HCT116 (cell line): ENCODE results near the gene KIF25. TPM values are rescaled to one million over a fixed set of nuclear protein-coding genes. Genes with fewer than 3 reads are reported as not detected.

Experiments
- ATAC-seq: fragments of 200-7000 bp; cut with Tn5 transposase; 2 replicates; pipeline ENCODE4 v1.9.1; 2020; ENCODE audit warnings: mild to moderate bottlenecking, moderate library complexity
- BruUV-seq: library from RNA; stranded (reverse); fragments of 400-500 nt; replicated peaks from 2 replicates; lab custom pipeline; 2021; lab: Mats Ljungman, UMichigan
- CTCF ChIA-PET: fragments of 300-600 bp; sonication (Branson Sonifier 250); formaldehyde crosslinking; loops from one replicate; lab custom pipeline; 2021; ENCODE audit warnings: antibody characterized with exemption; lab: Charles Lee
- POLR2A ChIA-PET: fragments of 300-600, 350-600 bp; sonication (Branson Sonifier 250); formaldehyde crosslinking; loops from one replicate; lab custom pipeline; 2021; ENCODE audit warnings: antibody characterized with exemption; lab: Charles Lee
- RAD21 ChIA-PET, 2 experiments: fragments of 300-600 bp; sonication (Branson Sonifier 250); formaldehyde crosslinking; loops; one replicate each; lab custom pipeline; 2023; ENCODE audit warnings: low total read pairs in 2 of 2; ENCODE audit not compliant: uncharacterized antibody in 2 of 2, unreplicated experiment in 2 of 2, low non-redundant PET in 1 of 2; lab: Charles Lee
- DNase-seq: peaks from one replicate; pipeline ENCODE4 v3.0.0-alpha.2; 2010; ENCODE audit warnings: low read depth, low spot score
- H2AFZ ChIP-seq: fragments of 200-600 bp; shearing (Covaris generic), sonication (generic); 2 replicates; pipeline ENCODE4 v1.6.1; 2017; ENCODE audit warnings: low read depth, mixed run types, mixed read lengths, antibody characterized with exemption, low read length; ENCODE audit not compliant: poor library complexity, severe bottlenecking
- H3K27ac ChIP-seq: 2 replicates; pipeline ENCODE4 v1.5.1; 2012; ENCODE audit warnings: low read depth, low read length
- H3K27me3 ChIP-seq: fragments of 200-600 bp; sonication (generic); 2 replicates; pipeline ENCODE4 v1.6.1; 2016; ENCODE audit warnings: mixed run types, low read length, mixed read lengths; ENCODE audit not compliant: insufficient read depth
- H3K36me3 ChIP-seq, 2 experiments: fragments of 200-500 bp in 1 of 2; fragments of 200-600 bp in 1 of 2; sonication (Bioruptor generic) in 1 of 2; sonication (generic) in 1 of 2; 2 replicates each; pipeline versions ENCODE4 v1.5.1 to v1.6.1; 2014 to 2016; ENCODE audit warnings: low read length in 2 of 2, inconsistent platforms in 1 of 2, mixed read lengths in 1 of 2, mixed run types in 1 of 2; ENCODE audit not compliant: insufficient read depth in 2 of 2, control insufficient read depth in 1 of 2
- H3K4me1 ChIP-seq, 2 experiments: fragments of 200-600 bp in 1 of 2; sonication (generic) in 1 of 2; 2 replicates each; pipeline versions ENCODE4 v1.5.1 to v1.6.1; 2012 to 2017; ENCODE audit warnings: low read length in 2 of 2, inconsistent platforms in 1 of 2, mild to moderate bottlenecking in 1 of 2, mixed read lengths in 1 of 2, mixed run types in 1 of 2, moderate library complexity in 1 of 2; ENCODE audit not compliant: insufficient read depth in 2 of 2, control insufficient read depth in 1 of 2
- H3K4me2 ChIP-seq: fragments of 200-600 bp; sonication (generic); 2 replicates; pipeline ENCODE4 v1.6.1; 2017; ENCODE audit warnings: mixed run types, low read length, mixed read lengths
- H3K4me3 ChIP-seq, 2 experiments: fragments of 200-600 bp in 1 of 2; sonication (generic) in 1 of 2; replicated peaks in 1 of 2; 2 replicates each; pipeline ENCODE4 v1.5.1; 2011 to 2016; ENCODE audit warnings: low read length in 2 of 2, control low read depth in 1 of 2, low read depth in 1 of 2, mild to moderate bottlenecking in 1 of 2, mixed read lengths in 1 of 2, mixed run types in 1 of 2
- H3K79me2 ChIP-seq: fragments of 200-600 bp; sonication (generic); 2 replicates; pipeline ENCODE4 v1.6.1; 2017; ENCODE audit warnings: mild to moderate bottlenecking, mixed run types, low read length, moderate library complexity, mixed read lengths; ENCODE audit not compliant: insufficient read depth
- H3K9ac ChIP-seq: fragments of 200-600 bp; sonication (generic); 2 replicates; pipeline ENCODE4 v1.6.1; 2016; ENCODE audit warnings: low read length, mixed read lengths
- H3K9me2 ChIP-seq: fragments of 200-600 bp; sonication (generic), shearing (Covaris generic); 2 replicates; pipeline ENCODE4 v1.6.1; 2017; ENCODE audit warnings: mixed run types, mild to moderate bottlenecking, moderate library complexity; ENCODE audit not compliant: insufficient read depth
- H3K9me3 ChIP-seq, 2 experiments: fragments of 200-500 bp in 1 of 2; fragments of 200-600 bp in 1 of 2; sonication (Bioruptor generic) in 1 of 2; sonication (generic) in 1 of 2; 2 replicates each; pipeline ENCODE4 v1.6.1; 2014 to 2017; ENCODE audit warnings: low read length in 2 of 2, mixed read lengths in 2 of 2, inconsistent platforms in 1 of 2, low read depth in 1 of 2, mild to moderate bottlenecking in 1 of 2, mixed run types in 1 of 2, moderate library complexity in 1 of 2; ENCODE audit not compliant: control insufficient read depth in 1 of 2, insufficient read depth in 1 of 2
- H4K20me1 ChIP-seq: fragments of 200-600 bp; sonication (generic), shearing (Covaris generic); 2 replicates; pipeline ENCODE4 v1.6.1; 2017; ENCODE audit warnings: mixed run types, mild to moderate bottlenecking, moderate library complexity; ENCODE audit not compliant: insufficient read depth
- CBX3 ChIP-seq: IDR thresholded peaks from 2 replicates; pipeline ENCODE4 v1.6.1; 2012; ENCODE audit warnings: low read depth
- ELF1 ChIP-seq: IDR thresholded peaks from 2 replicates; pipeline ENCODE4 v1.6.1; 2012; ENCODE audit warnings: low read depth, borderline replicate concordance
- EZH2 ChIP-seq: fragments of 200-600 bp; sonication (generic); IDR thresholded peaks from 2 replicates; pipeline ENCODE4 v1.6.1; 2017; ENCODE audit warnings: antibody characterized with exemption, mixed run types
- EZH2phosphoT487 ChIP-seq: fragments of 200-600 bp; IDR thresholded peaks from 2 replicates; pipeline ENCODE4 v1.6.1; 2018; ENCODE audit warnings: antibody characterized with exemption, borderline replicate concordance
- FOSL1 ChIP-seq: IDR thresholded peaks from 2 replicates; pipeline ENCODE4 v1.6.1; 2012; ENCODE audit warnings: low read depth
- JUND ChIP-seq: IDR thresholded peaks from 2 replicates; pipeline ENCODE4 v1.6.1; 2012
- POLR2A ChIP-seq: IDR thresholded peaks from 2 replicates; pipeline ENCODE4 v1.7.0; 2011; ENCODE audit warnings: borderline replicate concordance; ENCODE audit not compliant: insufficient read depth, insufficient read length; ENCODE audit errors: extremely low read depth
- RAD21 ChIP-seq: IDR thresholded peaks from 2 replicates; pipeline ENCODE4 v1.6.1; 2012; ENCODE audit warnings: low read depth, mild to moderate bottlenecking
- SIN3A ChIP-seq: IDR thresholded peaks from 2 replicates; pipeline ENCODE4 v1.6.1; 2012; ENCODE audit warnings: low read depth
- SP1 ChIP-seq: IDR thresholded peaks from 2 replicates; pipeline ENCODE4 v1.6.1; 2012; ENCODE audit warnings: low read depth
- TCF7L2 ChIP-seq: IDR thresholded peaks from 2 replicates; pipeline ENCODE4 v1.7.0; 2011; ENCODE audit warnings: borderline replicate concordance, inconsistent platforms; ENCODE audit not compliant: insufficient read depth, insufficient read length; ENCODE audit errors: extremely low read depth
- YY1 ChIP-seq: IDR thresholded peaks from 2 replicates; pipeline ENCODE4 v1.6.1; 2011; ENCODE audit warnings: low read length, low read depth, moderate library complexity, mild to moderate bottlenecking; ENCODE audit not compliant: insufficient replicate concordance; ENCODE audit errors: extremely low read depth
- ZNF274 ChIP-seq: fragments of 200-500 bp; sonication (Bioruptor generic); IDR thresholded peaks from 2 replicates; pipeline ENCODE4 v1.6.1; 2014; ENCODE audit warnings: mild to moderate bottlenecking, low read depth, low read length, inconsistent platforms
- intact Hi-C: fragments of 100-400 bp; cut with micrococcal nuclease; formaldehyde crosslinking; loops from 2 replicates; pipeline ENCODE4 v1.10.0; 2022
- total RNA-seq: library from RNA; stranded (reverse); gene quantifications from one replicate; pipeline ENCODE4 v1.2.1, GENCODE V29; 2021; ENCODE audit not compliant: unreplicated experiment
- TF ChIP-seq, protein P1 (sequence below), 3 experiments: fragments of 200-600 bp in 1 of 3; sonication (generic) in 1 of 3; IDR thresholded peaks in 2 of 3; conservative IDR thresholded peaks in 1 of 3; 2 replicates each; pipeline ENCODE4 v1.5.1; 2012 to 2017; ENCODE audit warnings: low read depth in 2 of 3, low read length in 2 of 3, antibody characterized with exemption in 1 of 3, borderline replicate concordance in 1 of 3, control low read depth in 1 of 3, mild to moderate bottlenecking in 1 of 3, mixed read lengths in 1 of 3, mixed run types in 1 of 3, moderate library complexity in 1 of 3; ENCODE audit not compliant: insufficient read depth in 1 of 3

The KIF25 gene
- total RNA-seq, 1 experiment from 2014 or later = not detected

DNA sequence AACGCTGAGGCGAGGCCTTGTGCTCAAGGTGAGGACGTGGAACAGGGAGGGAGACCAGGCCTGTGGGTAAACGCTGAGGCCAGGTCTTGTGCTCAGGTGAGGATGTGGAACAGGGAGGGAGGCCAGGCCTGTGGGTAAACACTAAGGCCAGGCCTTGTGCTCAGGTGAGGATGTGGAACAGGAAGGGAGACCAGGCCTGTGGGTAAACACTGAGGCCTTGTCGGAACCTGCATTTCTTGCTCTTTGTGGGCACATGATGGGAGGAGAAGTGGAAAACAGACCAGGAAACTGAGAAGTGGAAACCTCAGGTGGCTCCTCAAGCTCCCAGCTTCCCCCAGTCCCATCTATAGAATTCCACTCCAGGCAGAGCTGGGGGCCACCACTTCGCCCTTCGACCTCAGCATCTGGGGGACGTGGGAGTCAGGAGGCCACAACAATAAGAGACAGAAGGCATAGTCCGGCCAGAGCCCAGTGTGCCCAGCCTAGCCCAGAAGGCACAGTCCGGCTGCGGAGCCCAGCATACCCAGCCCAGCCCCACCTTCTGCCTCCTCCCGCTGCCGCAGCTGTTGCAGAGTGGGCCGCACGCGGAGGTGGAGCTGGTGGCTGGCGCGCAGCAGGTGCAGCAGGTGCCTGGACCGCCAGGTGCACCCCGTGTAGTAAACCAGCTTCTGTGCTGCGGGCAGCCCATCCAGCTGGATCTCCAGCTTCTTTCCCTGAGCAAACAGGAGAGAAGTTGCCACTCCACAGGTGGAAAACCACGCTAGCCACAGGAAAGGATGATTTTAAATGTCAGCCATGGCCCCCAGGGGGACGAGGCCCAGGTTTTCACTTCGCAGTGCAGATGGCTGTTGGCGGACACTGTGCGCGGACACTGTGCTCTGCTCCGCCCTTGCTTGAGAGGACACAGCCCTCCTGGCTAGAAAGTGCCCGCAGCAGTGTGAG is 64.1 kb downstream of the KIF25 start:
- TF ChIP-seq POLR2A (no peak), CBX3 (no peak), FOSL1 (no peak), ZNF274 (no peak), EZH2phosphoT487 (no peak), YY1 (no peak), TCF7L2 (no peak), SP1 (no peak), JUND (no peak), EZH2 (no peak), RAD21 (no peak), SIN3A (no peak), ELF1 (no peak)
- TF ChIP-seq, protein P1, sequence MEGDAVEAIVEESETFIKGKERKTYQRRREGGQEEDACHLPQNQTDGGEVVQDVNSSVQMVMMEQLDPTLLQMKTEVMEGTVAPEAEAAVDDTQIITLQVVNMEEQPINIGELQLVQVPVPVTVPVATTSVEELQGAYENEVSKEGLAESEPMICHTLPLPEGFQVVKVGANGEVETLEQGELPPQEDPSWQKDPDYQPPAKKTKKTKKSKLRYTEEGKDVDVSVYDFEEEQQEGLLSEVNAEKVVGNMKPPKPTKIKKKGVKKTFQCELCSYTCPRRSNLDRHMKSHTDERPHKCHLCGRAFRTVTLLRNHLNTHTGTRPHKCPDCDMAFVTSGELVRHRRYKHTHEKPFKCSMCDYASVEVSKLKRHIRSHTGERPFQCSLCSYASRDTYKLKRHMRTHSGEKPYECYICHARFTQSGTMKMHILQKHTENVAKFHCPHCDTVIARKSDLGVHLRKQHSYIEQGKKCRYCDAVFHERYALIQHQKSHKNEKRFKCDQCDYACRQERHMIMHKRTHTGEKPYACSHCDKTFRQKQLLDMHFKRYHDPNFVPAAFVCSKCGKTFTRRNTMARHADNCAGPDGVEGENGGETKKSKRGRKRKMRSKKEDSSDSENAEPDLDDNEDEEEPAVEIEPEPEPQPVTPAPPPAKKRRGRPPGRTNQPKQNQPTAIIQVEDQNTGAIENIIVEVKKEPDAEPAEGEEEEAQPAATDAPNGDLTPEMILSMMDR (IDR thresholded peaks at IDR 0.05 in 2 of 3, conservative IDR thresholded peaks at IDR 0.05 in 1 of 3; ENCODE audit: borderline replicate concordance in 1 of 3, insufficient read depth in 1 of 3, low read depth in 2 of 3, low read length in 2 of 3) = no peak
- TF ChIP-seq, all 23 proteins: peak for 0
- no peak overlapping the region for H3K27ac ChIP-seq
- no peak for DNase-seq
- CTCF ChIA-PET = interaction anchor here (1.8 kb wide), 1 partner anchor 57 kb away, joined by 7 read pairs; no protein-coding TSS in a partner anchor
- no peak overlapping the region for H3K4me2 ChIP-seq
- no peaks in the 10 kb centered on the region for H3K27me3 ChIP-seq
- no peak for ATAC-seq
- H2AFZ ChIP-seq = no peak overlapping the region
- POLR2A ChIA-PET = no interaction called here
- no peaks in the 10 kb centered on the region for H3K9me2 ChIP-seq
- H3K9me3 ChIP-seq = no peaks in the 10 kb centered on the region
- no peak overlapping the region for H3K4me3 ChIP-seq
- intact Hi-C loops = loop anchor here (2.0 kb wide), 1 partner anchor 71 kb away; no protein-coding TSS in a partner anchor
- H3K36me3 ChIP-seq = no peaks in the 10 kb centered on the region
- H3K4me1 ChIP-seq = no peaks in the 10 kb centered on the region
- H3K79me2 ChIP-seq = no peaks in the 10 kb centered on the region
- H4K20me1 ChIP-seq = no peaks in the 10 kb centered on the region
- BruUV-seq = no TSS peak
- H3K9ac ChIP-seq = no peak overlapping the region
- RAD21 ChIA-PET = no interaction called here
